Testis (tissue), 2 donors: ENCODE results near the gene PTER.

Experiments
- POLR2A ChIP-seq: fragments of 450-650 bp; IDR thresholded peaks from one replicate; pipeline ENCODE4 v1.6.1; 2017; ENCODE audit warnings: antibody characterized with exemption, mild to moderate bottlenecking, moderate library complexity
- TF ChIP-seq, protein P1 (sequence below), 3 experiments: fragments of 450-650 bp in 2 of 3; fragments of 200-600 bp in 1 of 3; sonication (generic) in 1 of 3; IDR thresholded peaks; one replicate each; pipeline ENCODE4 v1.5.1; 2016 to 2019; ENCODE audit warnings: antibody characterized with exemption in 3 of 3, mild to moderate bottlenecking in 2 of 3, moderate library complexity in 1 of 3

- TF ChIP-seq, protein P1, sequence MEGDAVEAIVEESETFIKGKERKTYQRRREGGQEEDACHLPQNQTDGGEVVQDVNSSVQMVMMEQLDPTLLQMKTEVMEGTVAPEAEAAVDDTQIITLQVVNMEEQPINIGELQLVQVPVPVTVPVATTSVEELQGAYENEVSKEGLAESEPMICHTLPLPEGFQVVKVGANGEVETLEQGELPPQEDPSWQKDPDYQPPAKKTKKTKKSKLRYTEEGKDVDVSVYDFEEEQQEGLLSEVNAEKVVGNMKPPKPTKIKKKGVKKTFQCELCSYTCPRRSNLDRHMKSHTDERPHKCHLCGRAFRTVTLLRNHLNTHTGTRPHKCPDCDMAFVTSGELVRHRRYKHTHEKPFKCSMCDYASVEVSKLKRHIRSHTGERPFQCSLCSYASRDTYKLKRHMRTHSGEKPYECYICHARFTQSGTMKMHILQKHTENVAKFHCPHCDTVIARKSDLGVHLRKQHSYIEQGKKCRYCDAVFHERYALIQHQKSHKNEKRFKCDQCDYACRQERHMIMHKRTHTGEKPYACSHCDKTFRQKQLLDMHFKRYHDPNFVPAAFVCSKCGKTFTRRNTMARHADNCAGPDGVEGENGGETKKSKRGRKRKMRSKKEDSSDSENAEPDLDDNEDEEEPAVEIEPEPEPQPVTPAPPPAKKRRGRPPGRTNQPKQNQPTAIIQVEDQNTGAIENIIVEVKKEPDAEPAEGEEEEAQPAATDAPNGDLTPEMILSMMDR (IDR thresholded peaks at IDR 0.05): no peak
- no peak for TF ChIP-seq POLR2A
Observed at GRCh38 chr10:16477757-16478156, 40.9 kb downstream of the PTER start.
